Fibroblast of lung (primary cell): Measurements from ENCODE around the gene ELP2.

Source experiments
- CTCF ChIP-seq, 2 donors: IDR thresholded peaks in 1 of 2; conservative IDR thresholded peaks in 1 of 2; 1 replicate in 1 of 2; 2 replicates in 1 of 2; pipeline ENCODE4 v1.5.1; 2011 to 2012; ENCODE audit warnings: low read length in 2 of 2, control low read depth in 1 of 2, inconsistent platforms in 1 of 2, low read depth in 1 of 2, mild to moderate bottlenecking in 1 of 2
- EZH2 ChIP-seq: IDR thresholded peaks from 2 replicates; pipeline ENCODE4 v1.5.1; 2012; ENCODE audit warnings: low read length, control low read depth, mild to moderate bottlenecking; ENCODE audit errors: missing control alignments

- TF ChIP-seq EZH2 (no peak), CTCF (conservative IDR thresholded peaks at IDR 0.05 in 1 of 2, IDR thresholded peaks at IDR 0.05 in 1 of 2; ENCODE audit: low read depth in 1 of 2, low read length in 2 of 2) (no peak)
Observed at GRCh38 chr18:36141576-36141975, 11.9 kb downstream of the ELP2 start.
